NT2/D1 (cell line): Measurements from ENCODE around the gene DPEP2NB.

Source experiments
- DNase-seq: peaks from one replicate; pipeline ENCODE4 v3.0.0-alpha.2; 2011; ENCODE audit warnings: low read depth, low spot score
- H3K27me3 ChIP-seq: 2 replicates; pipeline ENCODE4 v1.6.0; 2011; ENCODE audit warnings: mild to moderate bottlenecking; ENCODE audit not compliant: insufficient read length, insufficient read depth
- H3K36me3 ChIP-seq: 2 replicates; pipeline ENCODE4 v1.6.1; 2011; ENCODE audit warnings: mild to moderate bottlenecking, low read length, mixed read lengths; ENCODE audit not compliant: insufficient read depth, insufficient read length
- H3K4me1 ChIP-seq: 2 replicates; pipeline ENCODE4 v1.5.1; 2011; ENCODE audit not compliant: insufficient read depth, insufficient read length
- H3K4me3 ChIP-seq: 2 replicates; pipeline ENCODE4 v1.5.1; 2011; ENCODE audit warnings: low read depth; ENCODE audit not compliant: insufficient read length
- H3K9ac ChIP-seq: 2 replicates; pipeline ENCODE4 v1.6.0; 2011; ENCODE audit warnings: low read depth; ENCODE audit not compliant: insufficient read length
- H3K9me3 ChIP-seq: 2 replicates; pipeline ENCODE4 v1.5.1; 2011; ENCODE audit warnings: mild to moderate bottlenecking, low read length; ENCODE audit not compliant: insufficient read depth
- SUZ12 ChIP-seq: IDR thresholded peaks from 2 replicates; pipeline ENCODE4 v1.6.1; 2011; ENCODE audit not compliant: insufficient read length, insufficient read depth; ENCODE audit errors: extremely low read depth
- YY1 ChIP-seq: IDR thresholded peaks from 2 replicates; pipeline ENCODE4 v1.6.1; 2011; ENCODE audit not compliant: insufficient read length, insufficient read depth
- ZNF274 ChIP-seq: IDR thresholded peaks from 2 replicates; pipeline ENCODE4 v1.6.1; 2011; ENCODE audit warnings: mild to moderate bottlenecking, low read depth, low read length

The DPEP2NB gene

GRCh38 chr16:68047987-68048386 lies 32.3 kb upstream of the DPEP2NB start:
- peaks cover 44% of the 10 kb centered on the region for H3K36me3 ChIP-seq
- TF ChIP-seq ZNF274, result no peak
- no peak for TF ChIP-seq YY1
- no peak for DNase-seq

GRCh38 chr16:68046106-68046505 lies 30.4 kb upstream of the DPEP2NB start:
- no peaks in the 10 kb centered on the region for H3K27me3 ChIP-seq
- H3K9me3 ChIP-seq, result no peaks in the 10 kb centered on the region
- H3K9ac ChIP-seq, result no peak overlapping the region
- H3K4me1 ChIP-seq, result no peaks in the 10 kb centered on the region
- no peak for DNase-seq
- peaks cover 49% of the 10 kb centered on the region for H3K36me3 ChIP-seq
- TF ChIP-seq ZNF274 (no peak), SUZ12 (no peak), YY1 (no peak)
- no peak overlapping the region for H3K4me3 ChIP-seq

More at GRCh38 chr16:68047987-68048386, 32.3 kb upstream of the DPEP2NB start:
- no peaks in the 10 kb centered on the region for H3K27me3 ChIP-seq
- no peak overlapping the region for H3K4me3 ChIP-seq
- no peaks in the 10 kb centered on the region for H3K4me1 ChIP-seq
- H3K9ac ChIP-seq, result no peak overlapping the region
- H3K9me3 ChIP-seq, result no peaks in the 10 kb centered on the region

- Histone ChIP-seq H3K4me3 (no peak overlapping the region), H3K27me3 (no peaks in the 10 kb centered on the region), H3K9ac (no peak overlapping the region), H3K4me1 (no peaks in the 10 kb centered on the region), H3K36me3 (peaks cover 32% of the 10 kb centered on the region), H3K9me3 (no peaks in the 10 kb centered on the region)
- no peak for DNase-seq
- TF ChIP-seq SUZ12 (no peak), YY1 (no peak), ZNF274 (no peak)
These were observed 26.1 kb upstream of the DPEP2NB start for GRCh38 chr16:68041783-68042182.

- Histone ChIP-seq H3K4me1 (no peaks in the 10 kb centered on the region), H3K9ac (no peak overlapping the region), H3K9me3 (no peaks in the 10 kb centered on the region), H3K27me3 (no peaks in the 10 kb centered on the region), H3K4me3 (no peak overlapping the region), H3K36me3 (peaks cover 32% of the 10 kb centered on the region)
- DNase-seq, result peak; percentile 63
- TF ChIP-seq YY1 (no peak), SUZ12 (no peak), ZNF274 (no peak)
These were observed 25.0 kb upstream of the DPEP2NB start for GRCh38 chr16:68040506-68041288.

- H3K9ac ChIP-seq, result no peak overlapping the region
- no peaks in the 10 kb centered on the region for H3K27me3 ChIP-seq
- no peak for DNase-seq
- no peak overlapping the region for H3K4me3 ChIP-seq
- H3K4me1 ChIP-seq, result no peaks in the 10 kb centered on the region
- H3K9me3 ChIP-seq, result no peaks in the 10 kb centered on the region
- TF ChIP-seq SUZ12, result no peak
- no peak for TF ChIP-seq ZNF274
- TF ChIP-seq YY1, result no peak
- peaks cover 36% of the 10 kb centered on the region for H3K36me3 ChIP-seq
These were observed 22.3 kb upstream of the DPEP2NB start for GRCh38 chr16:68037841-68038597.

GRCh38 chr16:68035227-68035626 lies 19.5 kb upstream of the DPEP2NB start:
- no peak overlapping the region for H3K9ac ChIP-seq
- H3K27me3 ChIP-seq, result no peaks in the 10 kb centered on the region
- DNase-seq, result no peak
- H3K4me1 ChIP-seq, result no peaks in the 10 kb centered on the region
- TF ChIP-seq YY1 (no peak), ZNF274 (no peak), SUZ12 (no peak)
- no peaks in the 10 kb centered on the region for H3K9me3 ChIP-seq
- H3K4me3 ChIP-seq, result no peak overlapping the region
- H3K36me3 ChIP-seq, result peaks cover 34% of the 10 kb centered on the region

- H3K4me3 ChIP-seq, result no peak overlapping the region
- no peaks in the 10 kb centered on the region for H3K4me1 ChIP-seq
- no peaks in the 10 kb centered on the region for H3K27me3 ChIP-seq
- H3K9ac ChIP-seq, result no peak overlapping the region
- H3K9me3 ChIP-seq, result no peaks in the 10 kb centered on the region
- DNase-seq, result no peak
- TF ChIP-seq YY1 (no peak), ZNF274 (no peak), SUZ12 (no peak)
- H3K36me3 ChIP-seq, result peaks cover 33% of the 10 kb centered on the region
These were observed 17.4 kb upstream of the DPEP2NB start for GRCh38 chr16:68033101-68033500.
